Fibroblast of villous mesenchyme (primary cell): Measurements from ENCODE around the gene FKBP2. TPM values are rescaled to one million over a fixed set of nuclear protein-coding genes. Genes with fewer than 3 reads are reported as not detected.

ENCODE experiments used
- DNase-seq: peaks from one replicate; pipeline ENCODE4 v3.0.0-alpha.2; 2010; ENCODE audit warnings: low read depth
- H3K4me3 ChIP-seq: 2 replicates; pipeline ENCODE4 v1.5.1; 2011; ENCODE audit warnings: low read depth, mild to moderate bottlenecking, low read length
- CTCF ChIP-seq: IDR thresholded peaks from 2 replicates; pipeline ENCODE4 v1.5.1; 2012; ENCODE audit warnings: low read depth, mild to moderate bottlenecking, low read length; ENCODE audit not compliant: insufficient read depth
- total RNA-seq: library from RNA; depleted of rRNA; stranded (reverse); fragments of >200 nt; gene quantifications from 2 replicates; pipeline ENCODE4 v1.2.3, GENCODE V29; 2012

The FKBP2 gene
- total RNA-seq, 1 donor, result 47.5 TPM

DNA sequence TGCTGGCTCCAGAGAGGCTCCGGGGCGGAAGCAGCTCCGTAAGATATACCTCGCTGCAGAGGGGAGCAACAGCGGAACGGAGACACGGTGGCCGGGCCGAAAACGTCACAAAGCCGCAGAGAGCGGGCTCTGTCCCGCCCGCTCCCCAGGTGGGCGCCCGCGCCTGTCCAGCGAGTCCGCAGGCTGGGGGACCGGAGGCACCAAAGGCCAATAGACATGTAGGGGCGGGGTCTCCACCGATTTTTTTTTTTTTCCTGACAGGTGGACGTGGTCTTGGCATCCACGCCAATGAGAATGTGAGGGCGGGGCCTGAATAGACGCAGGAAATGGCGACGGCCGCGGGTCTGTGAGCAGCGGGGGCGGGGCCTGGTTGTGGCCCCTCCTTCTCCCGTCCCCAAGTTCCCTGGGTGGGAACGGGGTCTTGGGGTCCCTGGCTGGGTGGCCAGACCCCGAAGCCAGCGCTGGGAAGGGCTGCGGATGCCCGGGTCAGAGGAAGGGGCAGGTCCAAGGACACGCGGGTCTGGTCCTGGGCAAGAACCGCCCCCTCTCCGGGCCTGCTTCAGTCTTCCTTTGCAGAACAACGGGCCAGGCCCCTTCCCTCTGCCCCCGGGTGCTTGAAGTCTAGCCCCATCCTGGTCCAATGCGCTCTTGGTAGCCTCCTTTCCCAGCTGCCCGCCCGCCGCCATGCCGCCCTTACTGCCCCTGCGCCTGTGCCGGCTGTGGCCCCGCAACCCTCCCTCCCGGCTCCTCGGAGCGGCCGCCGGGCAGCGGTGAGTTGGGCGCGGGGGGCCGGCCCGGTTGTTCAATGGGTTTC, 10.5 kb upstream of the FKBP2 start, which contains the start of gene DNAJC4:
Gene DNAJC4, plus strand, starts transcription at position 378 of the 814 bp plus-strand sequence. Its CDS starts 307 bp downstream, at position 685.
- peak within 1 kb of the TSS; percentile 67 for H3K4me3 ChIP-seq
- DNase-seq, result peak; percentile 90
- no peak for TF ChIP-seq CTCF

- TF ChIP-seq CTCF, result no peak
- peak overlapping the region; percentile 67 for H3K4me3 ChIP-seq
- DNase-seq, result no peak
These were observed 9.9 kb upstream of the FKBP2 start for GRCh38 chr11:64230985-64231365.

DNA sequence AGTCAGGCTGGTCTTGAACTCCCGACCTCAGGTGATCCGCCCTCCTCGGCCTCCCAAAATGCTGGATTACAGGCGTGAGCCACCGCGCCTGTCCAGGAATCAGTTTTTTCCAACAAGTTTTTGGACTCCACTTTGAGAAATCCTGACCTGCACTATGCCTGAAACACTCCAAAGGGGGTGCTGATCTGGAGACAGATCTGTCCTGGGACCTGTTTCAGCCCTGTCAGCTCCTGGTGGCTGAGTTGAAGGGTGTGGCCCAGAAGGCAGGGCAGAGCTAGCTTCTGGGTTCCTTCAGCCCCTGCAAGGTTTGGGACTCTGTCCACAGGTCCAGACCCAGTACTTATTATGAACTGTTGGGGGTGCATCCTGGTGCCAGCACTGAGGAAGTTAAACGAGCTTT, 9.3 kb upstream of the FKBP2 start:
- no peak for TF ChIP-seq CTCF
- H3K4me3 ChIP-seq, result no peak overlapping the region
- no peak for DNase-seq

- no peak for DNase-seq
- TF ChIP-seq CTCF, result no peak
- H3K4me3 ChIP-seq, result no peak overlapping the region
These were observed 8.5 kb upstream of the FKBP2 start for GRCh38 chr11:64232182-64232966.

GRCh38 chr11:64232967-64233315, 8.0 kb upstream of the FKBP2 start:
- H3K4me3 ChIP-seq, result no peak overlapping the region
- DNase-seq, result no peak
- no peak for TF ChIP-seq CTCF

GRCh38 chr11:64233913-64234586, 6.8 kb upstream of the FKBP2 start, which contains the start of gene VEGFB:
VEGFB (plus strand) TSS chr11:64234584; CDS start chr11:64234834, 250 bp downstream.
- TF ChIP-seq CTCF, result no peak
- DNase-seq, result peak; percentile 58
- H3K4me3 ChIP-seq, result peak within 1 kb of the TSS; percentile 68
